Measurements from ENCODE around the gene BFAR.

GRCh38 chr16:14678748-14679497 lies 46.2 kb downstream of the BFAR start:
- TF ChIP-seq POLR2A (IDR thresholded peaks at IDR 0.05; ENCODE audit: low read depth, low read length) (no peak), TAF1 (IDR thresholded peaks at IDR 0.05; ENCODE audit: low read depth, low read length) (no peak), PAX5 (IDR thresholded peaks at IDR 0.05; ENCODE audit: insufficient read depth, low read length, severe bottlenecking) (no peak), POLR2AphosphoS5 (IDR thresholded peaks at IDR 0.05; ENCODE audit: low read depth, low read length) (no peak), SPI1 (IDR thresholded peaks at IDR 0.05; ENCODE audit: low read depth, low read length) (no peak), POU2F2 (IDR thresholded peaks at IDR 0.05; ENCODE audit: low read depth, low read length) (no peak)
